PFSK-1 (cell line): ENCODE results near the gene PNMT.

Experiments
- POLR2AphosphoS5 ChIP-seq: IDR thresholded peaks from 2 replicates; pipeline ENCODE4 v1.6.1; 2012; ENCODE audit warnings: low read depth, mild to moderate bottlenecking, control low read depth, low read length, moderate library complexity
- SIN3A ChIP-seq: IDR thresholded peaks from 2 replicates; pipeline ENCODE4 v1.6.1; 2012; ENCODE audit warnings: mild to moderate bottlenecking, low read length, moderate library complexity, borderline replicate concordance; ENCODE audit not compliant: insufficient read depth
- TF ChIP-seq, protein P1 (sequence below), 2 experiments: IDR thresholded peaks; 2 replicates each; pipeline versions ENCODE4 v1.6.1 to v1.8.0; 2011 to 2012; ENCODE audit warnings: low read depth in 2 of 2, low read length in 2 of 2, control low read depth in 1 of 2, inconsistent platforms in 1 of 2, mild to moderate bottlenecking in 1 of 2, moderate library complexity in 1 of 2; ENCODE audit not compliant: insufficient read depth in 1 of 2

DNA sequence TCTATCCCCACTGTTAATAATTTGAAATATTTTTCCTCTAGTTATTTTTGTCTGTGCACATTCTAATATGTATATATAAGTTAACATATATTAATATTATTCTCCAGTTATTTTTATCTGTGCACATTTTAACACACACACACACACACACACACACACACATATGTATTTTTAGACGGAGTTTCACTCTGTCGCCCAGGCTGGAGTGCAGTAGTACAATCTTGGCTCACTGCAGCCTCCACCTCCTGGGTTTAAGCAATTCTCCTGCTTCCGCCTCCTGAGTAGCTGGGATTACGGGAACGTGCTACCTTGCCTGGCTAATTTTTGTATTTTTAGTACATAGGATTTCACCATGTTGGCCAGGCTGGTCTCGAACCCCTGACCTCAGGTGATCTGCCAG lies 49.4 kb downstream of the PNMT start:
- TF ChIP-seq, protein P1, sequence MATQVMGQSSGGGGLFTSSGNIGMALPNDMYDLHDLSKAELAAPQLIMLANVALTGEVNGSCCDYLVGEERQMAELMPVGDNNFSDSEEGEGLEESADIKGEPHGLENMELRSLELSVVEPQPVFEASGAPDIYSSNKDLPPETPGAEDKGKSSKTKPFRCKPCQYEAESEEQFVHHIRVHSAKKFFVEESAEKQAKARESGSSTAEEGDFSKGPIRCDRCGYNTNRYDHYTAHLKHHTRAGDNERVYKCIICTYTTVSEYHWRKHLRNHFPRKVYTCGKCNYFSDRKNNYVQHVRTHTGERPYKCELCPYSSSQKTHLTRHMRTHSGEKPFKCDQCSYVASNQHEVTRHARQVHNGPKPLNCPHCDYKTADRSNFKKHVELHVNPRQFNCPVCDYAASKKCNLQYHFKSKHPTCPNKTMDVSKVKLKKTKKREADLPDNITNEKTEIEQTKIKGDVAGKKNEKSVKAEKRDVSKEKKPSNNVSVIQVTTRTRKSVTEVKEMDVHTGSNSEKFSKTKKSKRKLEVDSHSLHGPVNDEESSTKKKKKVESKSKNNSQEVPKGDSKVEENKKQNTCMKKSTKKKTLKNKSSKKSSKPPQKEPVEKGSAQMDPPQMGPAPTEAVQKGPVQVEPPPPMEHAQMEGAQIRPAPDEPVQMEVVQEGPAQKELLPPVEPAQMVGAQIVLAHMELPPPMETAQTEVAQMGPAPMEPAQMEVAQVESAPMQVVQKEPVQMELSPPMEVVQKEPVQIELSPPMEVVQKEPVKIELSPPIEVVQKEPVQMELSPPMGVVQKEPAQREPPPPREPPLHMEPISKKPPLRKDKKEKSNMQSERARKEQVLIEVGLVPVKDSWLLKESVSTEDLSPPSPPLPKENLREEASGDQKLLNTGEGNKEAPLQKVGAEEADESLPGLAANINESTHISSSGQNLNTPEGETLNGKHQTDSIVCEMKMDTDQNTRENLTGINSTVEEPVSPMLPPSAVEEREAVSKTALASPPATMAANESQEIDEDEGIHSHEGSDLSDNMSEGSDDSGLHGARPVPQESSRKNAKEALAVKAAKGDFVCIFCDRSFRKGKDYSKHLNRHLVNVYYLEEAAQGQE (IDR thresholded peaks at IDR 0.05; ENCODE audit: insufficient read depth in 1 of 2, low read depth in 2 of 2, low read length in 2 of 2): no peak
- TF ChIP-seq POLR2AphosphoS5 (no peak), SIN3A (no peak)
